ENCODE results near the gene ROBO2.

Gene ROBO2

DNA sequence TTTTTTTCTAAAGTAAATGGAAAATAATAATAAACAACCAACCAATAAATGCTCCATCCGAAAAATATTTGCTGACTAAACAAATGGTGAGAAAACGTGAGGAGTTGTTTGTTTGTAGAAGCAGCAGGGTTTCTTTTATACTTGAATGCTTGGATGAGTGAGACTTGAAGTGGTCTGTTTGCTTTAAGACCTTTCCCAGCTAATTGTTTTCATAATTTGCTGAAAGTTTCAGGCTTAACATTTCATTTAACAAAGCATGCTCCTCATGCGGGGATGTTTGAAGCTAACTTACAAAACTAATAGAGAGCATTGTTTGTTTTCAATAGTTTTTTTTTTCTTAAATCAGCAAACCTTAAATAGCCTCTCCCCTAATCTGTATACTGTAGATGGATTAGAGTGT is 484.6 kb downstream of the ROBO2 start:
- DNase-seq: no peak

- no peak for DNase-seq
Measured at GRCh38 chr3:77524946-77525682, 485.2 kb downstream of the ROBO2 start.

GRCh38 chr3:77526573-77527113 is 486.7 kb downstream of the ROBO2 start:
- DNase-seq: no peak

DNA sequence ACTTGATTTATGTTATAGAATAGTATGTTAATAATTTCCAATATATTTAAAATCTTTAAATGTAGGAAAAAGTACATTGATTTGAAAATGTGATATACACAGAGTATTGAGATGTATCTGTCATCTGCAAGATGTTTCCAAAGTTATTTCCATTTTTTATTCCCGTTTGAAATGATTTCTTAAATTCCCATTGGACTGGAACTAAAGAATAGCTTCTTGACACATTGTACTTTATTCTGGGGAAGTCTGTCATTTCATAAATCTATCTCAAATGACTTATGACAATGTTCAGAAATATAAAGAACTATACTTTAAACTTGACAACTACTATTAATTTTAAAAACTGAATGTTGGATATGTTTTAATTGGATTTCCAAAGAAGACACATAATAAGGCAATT is 489.6 kb downstream of the ROBO2 start:
- no peak for DNase-seq

DNA sequence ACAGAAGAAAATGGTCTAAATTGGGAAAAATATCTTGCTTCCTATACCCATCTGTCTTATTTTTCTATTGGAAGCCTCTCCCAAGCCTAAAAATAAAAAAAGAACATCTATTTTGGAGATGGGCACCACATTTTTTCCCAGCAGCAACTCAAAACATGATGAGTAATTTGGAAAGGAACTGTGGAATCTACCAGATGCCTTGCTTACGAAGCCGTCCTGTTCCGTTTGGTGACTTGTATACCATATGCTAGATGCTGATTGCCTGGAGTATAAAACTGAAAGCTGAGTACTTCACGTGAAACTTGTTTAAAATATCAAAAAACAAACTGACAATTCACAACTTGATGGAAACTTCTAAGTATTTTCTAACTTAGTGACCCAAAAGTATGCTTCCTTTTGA is 491.0 kb downstream of the ROBO2 start:
- DNase-seq: peak; percentile 61

DNA sequence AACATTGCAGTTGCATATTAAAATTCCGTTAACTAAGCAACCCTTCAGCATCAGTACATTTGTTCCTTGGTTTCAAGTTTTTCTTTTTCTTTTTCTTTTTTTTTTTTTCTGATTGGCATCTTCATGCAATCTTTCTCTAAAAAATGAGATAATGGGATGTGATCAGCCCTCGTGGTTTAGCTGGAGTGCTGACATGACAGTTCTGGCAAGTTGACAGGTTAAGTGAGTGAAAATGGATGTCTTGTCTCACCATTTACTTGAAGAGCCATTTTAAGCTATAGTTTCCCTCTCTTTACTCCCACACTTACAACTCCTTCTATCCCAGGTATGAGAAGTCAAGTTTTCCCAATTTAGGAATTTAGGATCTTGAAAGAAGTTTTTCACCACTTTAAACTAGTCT is 495.2 kb downstream of the ROBO2 start:
- DNase-seq: no peak

- no peak for DNase-seq
Measured at GRCh38 chr3:77536038-77536775, 496.3 kb downstream of the ROBO2 start.

DNA sequence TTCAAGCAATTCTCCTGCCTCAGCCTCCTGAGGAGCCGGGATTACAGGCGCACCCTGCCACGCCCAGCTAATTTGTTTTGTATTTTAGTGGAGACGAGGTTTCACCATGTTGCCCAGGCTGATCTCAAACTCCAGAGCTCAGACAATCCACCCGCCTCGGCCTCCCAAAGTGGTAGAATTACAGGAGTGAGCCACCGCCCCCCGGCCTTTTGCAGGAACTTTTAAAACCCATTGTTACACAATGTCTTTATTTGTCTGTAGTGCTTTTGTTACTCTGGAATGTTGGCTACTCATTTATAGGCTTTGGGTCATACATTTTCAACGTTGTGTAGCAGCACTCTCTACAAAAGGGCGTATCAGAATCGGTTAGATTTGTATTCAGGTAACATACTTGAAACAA is 499.1 kb downstream of the ROBO2 start:
- DNase-seq: no peak

DNA sequence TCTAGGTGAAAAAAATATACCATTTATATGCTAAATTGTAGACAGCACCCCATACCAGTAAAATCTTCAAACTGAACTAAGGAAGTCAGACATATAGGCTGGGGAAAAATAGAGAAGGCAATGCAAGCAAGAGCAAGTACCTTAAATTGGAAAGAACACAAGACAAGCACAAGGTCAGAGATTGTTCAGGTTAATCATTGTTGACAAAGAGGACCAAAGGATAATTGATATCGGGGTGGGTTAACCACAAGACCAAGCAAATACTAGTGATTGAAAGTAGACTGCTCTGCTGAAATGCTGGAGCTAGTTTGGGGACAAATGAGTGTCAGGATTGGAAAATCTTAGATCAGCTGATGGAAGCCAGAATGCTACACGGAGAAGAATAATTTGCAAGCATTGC is 499.8 kb downstream of the ROBO2 start:
- no peak for DNase-seq

GRCh38 chr3:77541203-77541922 is 501.5 kb downstream of the ROBO2 start:
- DNase-seq: no peak

DNA sequence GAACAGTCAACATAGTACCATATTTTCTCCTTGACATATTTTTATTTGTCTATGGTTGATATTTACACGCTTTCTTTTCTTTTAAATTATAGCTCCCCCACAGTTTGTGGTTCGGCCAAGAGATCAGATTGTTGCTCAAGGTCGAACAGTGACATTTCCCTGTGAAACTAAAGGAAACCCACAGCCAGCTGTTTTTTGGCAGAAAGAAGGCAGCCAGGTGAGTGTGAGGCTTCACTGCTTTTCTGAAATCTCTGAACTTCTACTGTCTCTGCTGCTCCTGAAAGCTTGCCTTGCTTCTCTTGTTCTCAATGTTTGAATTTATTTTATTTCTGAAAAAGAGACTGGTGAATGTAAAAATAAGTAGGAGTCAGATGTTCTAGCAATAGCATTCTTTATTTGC is 506.3 kb downstream of the ROBO2 start:
- DNase-seq: no peak

DNA sequence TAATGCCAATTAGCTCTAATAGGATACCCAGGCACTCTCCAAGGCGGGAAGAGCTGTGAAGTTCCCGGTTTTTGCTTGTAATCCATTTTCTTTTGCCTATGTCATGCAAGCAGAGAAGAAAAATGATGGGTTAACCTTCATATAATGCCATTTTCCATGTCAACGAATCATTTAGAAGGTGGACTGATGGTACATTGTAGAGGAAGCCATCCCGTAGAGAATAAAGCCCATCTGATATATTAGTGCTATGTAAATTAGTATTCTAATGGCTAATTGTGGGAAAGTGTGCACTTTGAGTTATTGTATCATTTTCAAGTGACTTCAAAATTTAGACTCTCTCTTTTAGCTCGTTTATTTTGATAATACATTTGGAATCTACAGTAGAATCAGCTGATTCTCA is 509.1 kb downstream of the ROBO2 start:
- no peak for DNase-seq

GRCh38 chr3:77553240-77553639 is 513.3 kb downstream of the ROBO2 start:
- no peak for DNase-seq

DNA sequence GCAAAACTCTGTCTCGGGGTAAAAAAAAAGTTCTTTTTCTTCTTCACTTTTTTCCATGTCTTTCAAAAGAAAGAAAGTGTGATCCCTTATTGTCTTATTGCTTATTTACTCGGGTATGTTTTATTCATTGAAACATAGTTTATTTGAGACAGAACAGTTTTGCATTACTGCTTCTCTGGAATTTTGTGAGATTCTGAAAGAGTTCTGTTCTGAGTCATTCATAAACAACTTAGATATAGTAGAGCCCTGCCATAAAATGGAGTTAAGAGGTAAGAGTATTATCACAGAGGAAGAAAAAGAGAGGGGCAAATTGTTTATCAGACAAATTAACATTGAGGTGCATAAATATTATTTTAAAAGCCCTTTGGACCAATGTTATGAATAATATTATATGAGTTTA is 522.2 kb downstream of the ROBO2 start:
- no peak for DNase-seq

DNA sequence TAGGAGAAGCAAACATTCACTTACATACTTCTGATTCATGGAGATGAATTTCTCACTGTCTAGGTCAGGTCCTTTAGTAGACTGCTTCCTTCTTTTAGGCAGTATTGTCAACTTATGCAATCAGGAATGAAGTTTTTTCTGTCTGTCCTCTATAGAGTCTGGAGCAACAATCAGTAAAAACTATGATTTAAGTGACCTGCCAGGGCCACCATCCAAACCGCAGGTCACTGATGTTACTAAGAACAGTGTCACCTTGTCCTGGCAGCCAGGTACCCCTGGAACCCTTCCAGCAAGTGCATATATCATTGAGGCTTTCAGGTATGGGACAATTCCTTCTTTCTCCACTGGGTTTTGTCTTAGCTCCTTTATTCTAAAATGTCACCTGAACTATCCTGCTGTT is 523.1 kb downstream of the ROBO2 start:
- no peak for DNase-seq

DNA sequence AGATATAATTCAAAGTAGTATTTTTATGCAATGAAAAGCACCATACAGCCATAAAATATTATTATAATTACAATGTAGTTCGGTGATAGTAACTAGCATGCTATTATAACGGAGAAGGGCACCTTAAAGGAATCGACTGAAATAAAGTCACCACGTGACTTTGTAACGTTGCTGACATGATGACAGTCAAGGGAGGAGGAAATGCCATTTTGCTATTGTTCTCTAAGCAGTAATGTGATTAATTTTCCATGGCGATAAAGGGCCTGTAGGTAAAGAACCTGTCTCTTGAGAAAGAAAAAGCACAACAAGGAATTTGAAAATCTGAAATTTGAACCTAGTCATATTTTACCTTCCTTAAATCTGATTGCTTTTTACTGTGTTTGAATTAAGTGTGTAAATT is 526.2 kb downstream of the ROBO2 start:
- DNase-seq: no peak

DNA sequence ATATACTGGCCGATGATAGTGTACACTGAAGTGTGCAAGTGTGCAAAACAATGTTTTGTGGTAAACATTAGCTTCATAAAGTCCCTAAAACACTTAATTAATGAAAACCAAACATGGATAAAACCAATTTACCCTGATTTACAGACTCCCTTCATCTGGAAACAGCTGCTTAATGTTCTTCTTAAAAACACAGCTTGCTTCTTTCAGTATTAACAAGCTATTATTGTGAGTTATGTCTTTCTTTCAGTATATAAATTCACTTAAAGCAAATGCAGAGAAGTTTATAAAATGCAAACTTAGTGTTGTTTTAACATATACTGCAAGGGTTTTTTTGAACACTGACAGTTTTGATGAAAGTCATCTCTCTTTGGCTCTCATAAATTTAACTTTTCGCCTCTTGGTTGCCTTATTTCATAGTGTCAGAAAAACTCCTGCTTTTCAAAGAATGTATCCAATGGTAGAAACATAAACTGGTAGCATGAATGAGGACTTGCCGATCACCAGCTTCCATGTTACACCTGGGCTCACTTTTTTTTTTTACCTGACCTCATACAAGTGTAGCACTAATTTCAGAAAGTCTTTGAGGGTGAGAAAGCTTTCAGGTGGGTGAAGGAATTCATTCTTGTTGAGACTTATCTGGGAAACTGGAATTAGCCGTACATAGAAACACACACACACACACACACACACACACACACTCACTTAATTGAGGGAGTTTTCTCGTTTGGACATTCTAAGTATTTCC is 532.2 kb downstream of the ROBO2 start:
- DNase-seq: no peak

GRCh38 chr3:77577264-77577663 is 537.4 kb downstream of the ROBO2 start:
- no peak for DNase-seq

DNA sequence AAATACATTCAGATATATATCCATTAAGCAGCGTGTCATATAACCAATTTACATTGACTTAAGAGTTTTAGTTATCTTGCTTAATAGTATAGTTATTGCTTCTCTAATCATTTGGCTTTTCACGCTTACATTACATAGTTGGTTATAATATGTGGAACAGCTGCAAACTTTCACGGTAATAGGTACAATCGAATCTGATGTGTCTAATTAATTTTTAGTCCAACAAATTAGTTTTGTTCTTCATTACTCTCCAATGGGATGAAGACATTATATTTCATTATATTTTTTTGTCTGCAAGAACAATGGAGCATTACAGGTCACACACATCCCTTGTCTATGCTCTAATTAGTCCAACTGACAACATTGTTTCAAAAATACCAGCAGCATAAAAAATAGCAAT is 546.3 kb downstream of the ROBO2 start:
- no peak for DNase-seq

- no peak for DNase-seq
Measured at GRCh38 chr3:77588863-77589262, 549.0 kb downstream of the ROBO2 start.

- DNase-seq: no peak
Measured at GRCh38 chr3:77590191-77590590, 550.3 kb downstream of the ROBO2 start.

DNA sequence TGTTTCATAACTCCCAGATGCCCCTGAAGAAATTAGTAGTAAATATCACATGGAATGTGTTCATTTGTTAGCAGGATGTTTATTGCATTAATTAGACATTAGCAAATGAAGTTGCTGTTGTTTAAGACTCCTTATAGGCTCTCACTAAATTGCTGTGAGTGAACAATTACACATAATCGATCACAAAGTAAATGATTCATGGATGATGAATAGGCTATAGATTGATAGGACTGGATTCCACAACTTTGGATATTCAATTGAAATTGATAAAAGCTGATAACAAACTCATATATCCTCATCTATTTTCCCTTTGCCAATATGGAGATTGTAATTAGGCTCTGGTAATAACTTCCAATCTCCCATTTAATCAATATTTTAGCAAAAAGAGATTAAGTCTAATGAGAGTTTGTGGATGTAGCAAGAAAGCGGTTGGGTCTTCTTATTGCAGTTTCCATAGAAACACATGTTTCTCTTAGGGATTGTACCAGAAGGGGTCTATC is 555.5 kb downstream of the ROBO2 start:
- DNase-seq: no peak

DNA sequence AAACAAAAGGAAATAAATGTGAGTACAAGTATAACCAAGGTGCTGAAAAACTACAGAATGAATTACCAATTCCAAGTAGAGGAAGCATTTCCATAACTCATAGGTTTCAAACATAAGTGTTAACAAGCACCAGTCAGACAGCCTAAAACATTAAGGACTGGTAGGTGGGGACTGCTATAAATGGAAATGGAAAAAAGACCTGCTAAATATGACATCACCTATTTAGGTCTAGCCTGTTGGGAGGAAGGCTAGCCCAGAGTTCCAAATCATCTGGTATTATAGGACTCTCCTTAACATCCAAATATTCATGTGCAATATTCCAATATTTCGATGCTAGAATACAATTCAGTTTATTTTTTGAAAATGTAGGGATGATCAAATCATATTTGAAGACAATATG is 560.0 kb downstream of the ROBO2 start:
- no peak for DNase-seq

All from fibroblast of skin of right quadriceps (primary cell).